DOHH2 (cell line): ENCODE data around the gene SLC6A1.

Source experiments
- H3F3A ChIP-seq: fragments of 200-600 bp; sonication (generic), shearing (Covaris generic); 2 replicates; pipeline ENCODE4 v1.6.0; 2016; ENCODE audit warnings: antibody characterized with exemption, mild to moderate bottlenecking; ENCODE audit not compliant: control insufficient read depth, insufficient read depth
- H3K27ac ChIP-seq: fragments of 200-600 bp; sonication (generic); 2 replicates; pipeline ENCODE4 v1.5.1; 2014; ENCODE audit warnings: low read depth, mild to moderate bottlenecking, low read length, moderate library complexity
- H3K27me3 ChIP-seq: fragments of 200-600 bp; sonication (generic); 2 replicates; pipeline ENCODE4 v1.6.1; 2014; ENCODE audit warnings: mild to moderate bottlenecking, low read length, mixed read lengths; ENCODE audit not compliant: control insufficient read depth
- H3K36me3 ChIP-seq: fragments of 200-600 bp; sonication (generic); 2 replicates; pipeline ENCODE4 v1.6.1; 2014; ENCODE audit warnings: mild to moderate bottlenecking, low read length, moderate library complexity, mixed read lengths; ENCODE audit not compliant: control insufficient read depth
- H3K4me1 ChIP-seq: fragments of 200-600 bp; sonication (generic); 2 replicates; pipeline ENCODE4 v1.6.1; 2014; ENCODE audit warnings: mild to moderate bottlenecking, low read length, mixed read lengths; ENCODE audit not compliant: control insufficient read depth
- H3K4me2 ChIP-seq: fragments of 200-600 bp; sonication (generic); 2 replicates; pipeline ENCODE4 v1.6.0; 2014; ENCODE audit warnings: mild to moderate bottlenecking, low read length, moderate library complexity
- H3K4me3 ChIP-seq: fragments of 200-600 bp; sonication (generic); 2 replicates; pipeline ENCODE4 v1.5.1; 2014; ENCODE audit warnings: mild to moderate bottlenecking, low read length, mixed read lengths
- H3K79me2 ChIP-seq: fragments of 200-600 bp; sonication (generic); 2 replicates; pipeline ENCODE4 v1.6.1; 2014; ENCODE audit warnings: mild to moderate bottlenecking, low read length, mixed read lengths; ENCODE audit not compliant: control insufficient read depth
- H3K9me2 ChIP-seq: fragments of 200-600 bp; sonication (generic); replicated peaks from 2 replicates; pipeline ENCODE4 v1.6.1; 2014; ENCODE audit warnings: mild to moderate bottlenecking, low read length, mixed read lengths; ENCODE audit not compliant: control insufficient read depth
- H3K9me3 ChIP-seq: fragments of 200-600 bp; sonication (generic); 2 replicates; pipeline ENCODE4 v1.6.1; 2014; ENCODE audit warnings: antibody characterized with exemption, low read length, mixed read lengths; ENCODE audit not compliant: control insufficient read depth, insufficient read depth
- H4K20me1 ChIP-seq: fragments of 200-600 bp; sonication (generic); 2 replicates; pipeline ENCODE4 v1.6.0; 2014; ENCODE audit warnings: low read depth, mild to moderate bottlenecking, antibody characterized with exemption, low read length, moderate library complexity; ENCODE audit not compliant: control insufficient read depth, insufficient read depth
- EZH2phosphoT487 ChIP-seq: fragments of 200-600 bp; sonication (generic); IDR thresholded peaks from 2 replicates; pipeline ENCODE4 v1.6.1; 2017; ENCODE audit warnings: borderline replicate concordance, mild to moderate bottlenecking, antibody characterized with exemption, low read length, moderate library complexity, mixed read lengths
- TF ChIP-seq, protein P1 (sequence below): fragments of 200-600 bp; sonication (generic); IDR thresholded peaks from one replicate; pipeline ENCODE4 v1.5.1; 2014; ENCODE audit warnings: antibody characterized with exemption, mild to moderate bottlenecking, low read depth, low read length; ENCODE audit not compliant: poor library complexity, severe bottlenecking

The SLC6A1 gene

DNA sequence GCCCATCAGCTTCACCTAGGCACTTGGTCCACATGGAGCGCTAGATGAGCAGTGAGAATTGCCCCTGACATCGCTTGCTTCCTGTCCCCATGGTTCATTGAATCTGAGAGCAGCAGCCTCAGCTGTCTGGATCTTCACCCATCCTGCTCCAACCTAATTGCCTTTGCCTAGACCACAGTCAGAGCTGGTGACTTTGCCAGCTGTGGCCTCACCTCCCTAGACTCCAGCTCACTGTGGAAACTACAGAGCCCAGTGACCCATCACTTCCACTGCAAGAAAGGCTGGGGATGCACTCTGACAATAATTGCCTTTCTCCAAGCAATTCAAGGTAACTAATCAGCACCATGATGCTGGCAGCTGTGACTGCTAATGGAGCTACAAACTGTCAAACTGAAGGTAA, 30.6 kb upstream of the SLC6A1 start:
- no peak overlapping the region for H3K27ac ChIP-seq
- H3K79me2 ChIP-seq: no peaks in the 10 kb centered on the region
- no peaks in the 10 kb centered on the region for H3F3A ChIP-seq
- H3K36me3 ChIP-seq: no peaks in the 10 kb centered on the region
- no peaks in the 10 kb centered on the region for H3K4me1 ChIP-seq
- no peaks in the 10 kb centered on the region for H3K27me3 ChIP-seq
- no peak overlapping the region for H3K4me3 ChIP-seq
- TF ChIP-seq EZH2phosphoT487: no peak
- no peak overlapping the region for H3K4me2 ChIP-seq
- H3K9me2 ChIP-seq: no peaks in the 10 kb centered on the region
- H4K20me1 ChIP-seq: no peaks in the 10 kb centered on the region
- no peaks in the 10 kb centered on the region for H3K9me3 ChIP-seq

DNA sequence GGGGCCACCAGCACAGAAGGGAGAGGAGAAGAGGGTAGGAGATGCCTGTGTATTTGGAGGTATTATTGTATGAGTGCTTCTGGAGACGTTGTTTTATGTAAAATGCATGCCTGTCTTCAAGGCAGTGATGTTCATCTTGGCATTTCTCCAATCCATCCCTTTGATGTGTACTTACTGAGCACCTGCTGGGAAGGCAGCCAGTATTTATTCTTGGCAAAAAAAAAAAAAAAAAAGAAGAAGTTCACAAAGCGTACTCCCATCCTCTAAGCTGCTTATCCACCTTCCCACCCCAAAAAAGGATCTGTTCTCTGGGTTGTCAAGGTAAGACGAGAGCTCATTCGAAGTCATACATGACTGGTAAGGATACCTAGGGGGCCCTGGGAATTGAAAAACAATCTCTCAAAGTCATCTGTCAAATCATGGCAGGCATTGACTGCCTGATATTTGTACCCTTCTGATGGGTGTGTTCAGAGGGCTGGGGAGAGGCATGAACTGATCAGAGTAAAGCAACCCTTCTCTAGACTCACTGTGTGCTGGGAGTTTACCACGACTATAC, 30.0 kb upstream of the SLC6A1 start:
- H3K4me1 ChIP-seq: no peaks in the 10 kb centered on the region
- TF ChIP-seq EZH2phosphoT487: no peak
- TF ChIP-seq, protein P1, sequence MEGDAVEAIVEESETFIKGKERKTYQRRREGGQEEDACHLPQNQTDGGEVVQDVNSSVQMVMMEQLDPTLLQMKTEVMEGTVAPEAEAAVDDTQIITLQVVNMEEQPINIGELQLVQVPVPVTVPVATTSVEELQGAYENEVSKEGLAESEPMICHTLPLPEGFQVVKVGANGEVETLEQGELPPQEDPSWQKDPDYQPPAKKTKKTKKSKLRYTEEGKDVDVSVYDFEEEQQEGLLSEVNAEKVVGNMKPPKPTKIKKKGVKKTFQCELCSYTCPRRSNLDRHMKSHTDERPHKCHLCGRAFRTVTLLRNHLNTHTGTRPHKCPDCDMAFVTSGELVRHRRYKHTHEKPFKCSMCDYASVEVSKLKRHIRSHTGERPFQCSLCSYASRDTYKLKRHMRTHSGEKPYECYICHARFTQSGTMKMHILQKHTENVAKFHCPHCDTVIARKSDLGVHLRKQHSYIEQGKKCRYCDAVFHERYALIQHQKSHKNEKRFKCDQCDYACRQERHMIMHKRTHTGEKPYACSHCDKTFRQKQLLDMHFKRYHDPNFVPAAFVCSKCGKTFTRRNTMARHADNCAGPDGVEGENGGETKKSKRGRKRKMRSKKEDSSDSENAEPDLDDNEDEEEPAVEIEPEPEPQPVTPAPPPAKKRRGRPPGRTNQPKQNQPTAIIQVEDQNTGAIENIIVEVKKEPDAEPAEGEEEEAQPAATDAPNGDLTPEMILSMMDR: no peak
- no peak overlapping the region for H3K4me2 ChIP-seq
- H3K79me2 ChIP-seq: no peaks in the 10 kb centered on the region
- no peaks in the 10 kb centered on the region for H4K20me1 ChIP-seq
- no peaks in the 10 kb centered on the region for H3K9me3 ChIP-seq
- no peaks in the 10 kb centered on the region for H3K9me2 ChIP-seq
- no peaks in the 10 kb centered on the region for H3K36me3 ChIP-seq
- H3F3A ChIP-seq: no peaks in the 10 kb centered on the region
- H3K4me3 ChIP-seq: no peak overlapping the region
- H3K27me3 ChIP-seq: no peaks in the 10 kb centered on the region
- H3K27ac ChIP-seq: no peak overlapping the region

DNA sequence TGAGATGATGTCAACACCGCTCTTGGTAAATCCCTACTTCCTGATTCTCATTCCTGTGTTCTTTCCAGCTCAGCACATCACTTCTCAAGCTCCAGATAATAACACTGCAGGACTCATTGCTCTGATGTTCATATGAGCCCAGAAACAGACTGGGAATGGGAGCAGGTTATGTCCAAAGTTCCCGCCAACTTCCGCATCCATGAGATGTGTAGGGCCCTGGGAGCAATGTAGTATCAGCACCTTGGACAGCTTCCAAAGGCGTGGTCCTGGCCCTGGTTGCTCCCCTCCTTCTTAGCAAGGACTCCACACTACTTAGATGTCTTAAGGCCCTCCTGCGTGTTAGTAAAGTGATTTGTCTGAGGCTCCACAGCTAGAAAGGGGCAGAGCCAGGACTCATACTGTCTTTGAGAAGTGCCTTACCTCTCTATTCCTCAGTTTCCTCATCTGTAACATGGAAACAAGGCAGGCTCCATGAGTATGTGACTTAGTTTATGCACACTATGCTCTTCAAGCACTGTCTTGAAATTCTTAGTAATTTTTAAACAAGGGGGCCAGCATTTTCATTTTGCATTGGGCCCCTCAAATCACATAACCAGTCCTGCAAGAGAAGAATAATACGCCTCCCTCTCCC, 27.9 kb upstream of the SLC6A1 start:
- H3K36me3 ChIP-seq: no peaks in the 10 kb centered on the region
- H3K4me3 ChIP-seq: no peak overlapping the region
- no peak overlapping the region for H3K27ac ChIP-seq
- no peaks in the 10 kb centered on the region for H3K9me2 ChIP-seq
- H3K79me2 ChIP-seq: no peaks in the 10 kb centered on the region
- no peak for TF ChIP-seq EZH2phosphoT487
- TF ChIP-seq, protein P1: no peak
- no peaks in the 10 kb centered on the region for H3K9me3 ChIP-seq
- H3K4me1 ChIP-seq: no peaks in the 10 kb centered on the region
- H3K27me3 ChIP-seq: no peaks in the 10 kb centered on the region
- no peaks in the 10 kb centered on the region for H3F3A ChIP-seq
- H4K20me1 ChIP-seq: no peaks in the 10 kb centered on the region
- H3K4me2 ChIP-seq: no peak overlapping the region

DNA sequence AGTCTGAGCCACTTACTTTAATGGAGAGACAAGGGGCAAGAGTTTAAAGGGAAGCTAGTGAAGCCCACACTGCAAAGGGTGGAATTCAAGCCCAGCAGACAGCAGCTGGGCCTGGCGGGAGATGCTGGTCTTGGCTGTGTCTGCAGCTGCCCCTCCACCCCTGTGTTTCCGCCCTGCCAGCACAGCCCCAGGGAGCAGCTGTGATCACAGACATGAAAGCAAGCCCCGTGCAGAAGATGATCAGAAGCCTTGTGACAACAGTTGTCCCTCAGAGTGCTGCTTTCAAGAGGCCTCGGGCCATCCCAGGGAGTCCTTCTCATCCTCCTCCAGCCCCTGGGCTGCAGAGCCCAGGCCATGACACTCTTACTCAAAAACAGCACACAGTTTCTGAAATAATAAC, 24.1 kb upstream of the SLC6A1 start:
- Histone ChIP-seq H3K4me3 (no peak overlapping the region), H3K79me2 (no peaks in the 10 kb centered on the region), H3K4me2 (no peak overlapping the region), H3K9me2 (no peaks in the 10 kb centered on the region), H4K20me1 (no peaks in the 10 kb centered on the region), H3K36me3 (no peaks in the 10 kb centered on the region), H3F3A (no peaks in the 10 kb centered on the region), H3K27ac (no peak overlapping the region), H3K4me1 (no peaks in the 10 kb centered on the region), H3K27me3 (no peaks in the 10 kb centered on the region), H3K9me3 (no peaks in the 10 kb centered on the region)
- TF ChIP-seq, protein P1: no peak
- TF ChIP-seq EZH2phosphoT487: no peak
